Measurements from ENCODE around the gene LGALS12. TPM values are rescaled to one million over a fixed set of nuclear protein-coding genes. Genes with fewer than 3 reads are reported as not detected.

LGALS12 gene, protein sequence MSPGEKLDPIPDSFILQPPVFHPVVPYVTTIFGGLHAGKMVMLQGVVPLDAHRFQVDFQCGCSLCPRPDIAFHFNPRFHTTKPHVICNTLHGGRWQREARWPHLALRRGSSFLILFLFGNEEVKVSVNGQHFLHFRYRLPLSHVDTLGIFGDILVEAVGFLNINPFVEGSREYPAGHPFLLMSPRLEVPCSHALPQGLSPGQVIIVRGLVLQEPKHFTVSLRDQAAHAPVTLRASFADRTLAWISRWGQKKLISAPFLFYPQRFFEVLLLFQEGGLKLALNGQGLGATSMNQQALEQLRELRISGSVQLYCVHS
- not detected for total RNA-seq

DNA sequence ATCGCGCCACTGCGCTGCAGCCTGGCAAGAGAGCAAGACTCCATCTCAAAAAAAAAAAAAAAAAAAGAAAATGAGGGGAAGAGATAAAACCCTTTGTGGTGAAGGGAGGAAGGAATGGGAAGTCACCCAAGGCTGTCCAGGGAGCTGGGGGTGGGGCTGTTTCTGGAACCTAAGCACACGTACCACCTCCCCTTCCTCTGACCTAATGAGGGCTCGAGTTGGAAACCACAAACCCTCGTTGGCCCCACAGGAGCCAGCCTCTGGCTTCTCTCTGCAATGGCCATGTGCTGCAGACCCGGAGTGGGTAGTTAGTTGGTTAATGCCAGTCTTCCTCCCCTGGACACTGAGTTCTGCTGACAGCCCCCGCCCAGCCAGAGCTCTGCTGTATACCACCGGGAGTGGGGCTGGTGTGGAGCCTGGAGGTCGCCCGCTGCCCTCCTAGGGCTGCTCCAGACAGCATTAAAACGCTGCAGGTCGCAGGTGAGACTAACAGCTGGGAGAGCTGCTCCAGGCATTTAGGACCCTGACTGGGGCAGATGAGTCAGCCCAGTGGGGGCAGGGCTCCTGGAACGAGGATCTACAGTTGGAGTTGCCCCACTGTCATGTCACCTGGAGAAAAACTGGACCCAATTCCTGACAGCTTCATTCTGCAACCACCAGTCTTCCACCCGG is at the start of gene LGALS12:
LGALS12 (plus strand) TSS at position 228 of the 672 bp plus-strand sequence; CDS start at position 603, 375 bp downstream.
- no peak for FAIRE-seq
- DNase-seq (ENCODE audit: low spot score in 2 of 2), result no peak

DNA sequence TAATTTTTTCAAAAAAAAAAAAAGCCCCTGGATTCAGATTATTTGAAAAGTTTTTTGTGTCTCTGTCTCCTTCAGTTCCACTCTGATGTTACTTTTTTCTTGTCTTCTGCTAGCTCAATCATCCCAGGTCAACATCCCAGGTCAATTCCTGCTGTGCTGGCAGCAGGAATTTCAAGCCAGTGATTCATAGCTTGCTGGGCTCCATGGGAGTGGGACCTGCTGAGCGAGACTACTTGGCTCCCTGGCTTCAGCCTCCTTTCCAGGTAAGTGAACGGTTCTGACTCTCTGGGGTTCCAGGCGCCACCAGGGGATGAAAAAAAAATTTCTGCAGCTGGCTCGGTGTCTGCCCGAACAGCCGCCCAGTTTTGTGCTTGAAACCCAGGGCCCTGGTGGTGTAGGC is 46.3 kb upstream of the LGALS12 start:
- FAIRE-seq (no peak), DNase-seq (ENCODE audit: low spot score in 2 of 2) (no peak)

DNA sequence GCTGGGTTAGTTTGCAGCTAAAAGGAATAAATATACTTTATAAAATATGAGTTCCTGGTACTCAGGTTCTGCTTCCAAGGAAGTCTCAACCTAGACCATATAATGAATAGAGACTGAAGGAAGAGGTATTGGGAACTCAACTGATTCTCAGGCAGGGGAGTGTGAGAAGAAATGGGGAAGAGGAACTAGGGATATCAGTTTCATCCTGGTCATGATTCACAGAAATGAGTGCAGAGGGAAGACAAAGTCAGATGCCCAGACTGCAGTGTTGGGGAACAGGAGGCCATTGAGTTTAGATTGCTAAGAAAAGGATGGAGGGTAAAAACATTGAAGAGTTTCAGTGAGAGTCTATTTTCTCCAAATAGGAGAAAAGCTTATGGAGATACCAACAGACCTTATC is 43.7 kb upstream of the LGALS12 start:
- DNase-seq (ENCODE audit: low spot score in 2 of 2) (no peak), FAIRE-seq (no peak)

DNA sequence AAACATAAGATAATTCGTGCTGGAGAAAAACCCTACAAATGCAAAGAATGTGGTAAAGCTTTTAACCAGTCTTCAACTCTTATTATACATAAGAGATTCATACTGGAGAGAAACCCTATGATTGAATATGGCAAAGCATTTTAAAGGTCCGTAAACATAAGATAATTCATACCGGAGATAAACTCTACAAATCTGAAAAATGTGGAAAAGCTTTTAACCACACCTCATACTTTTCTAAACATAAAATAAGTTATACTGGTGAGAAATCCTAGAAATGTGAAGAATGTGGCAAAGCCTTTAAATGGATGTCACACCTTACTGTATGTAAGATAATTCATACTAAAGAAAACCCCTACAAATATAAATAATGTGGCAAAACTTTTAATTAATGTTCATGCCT is 35.6 kb upstream of the LGALS12 start:
- DNase-seq (ENCODE audit: low spot score in 2 of 2) (no peak), FAIRE-seq (no peak)

DNA sequence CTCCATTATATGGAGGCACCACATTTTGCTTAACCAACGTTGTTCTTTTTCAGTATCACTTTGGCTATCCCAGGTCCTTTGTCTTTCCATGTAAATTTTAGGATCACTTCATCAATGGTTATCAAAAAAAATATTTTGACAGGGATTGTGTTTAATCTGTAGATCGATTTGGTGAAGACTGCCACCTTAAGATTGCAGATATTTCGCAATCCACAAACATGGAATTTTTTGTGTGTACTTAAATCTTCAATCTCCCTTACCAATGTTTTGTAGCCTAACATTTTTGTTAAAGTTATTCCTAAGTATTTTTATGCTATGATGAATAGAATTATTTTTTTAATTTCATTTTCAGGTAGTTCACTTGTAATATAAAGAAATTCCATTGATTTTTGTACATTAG is 33.5 kb upstream of the LGALS12 start:
- FAIRE-seq, result no peak

DNA sequence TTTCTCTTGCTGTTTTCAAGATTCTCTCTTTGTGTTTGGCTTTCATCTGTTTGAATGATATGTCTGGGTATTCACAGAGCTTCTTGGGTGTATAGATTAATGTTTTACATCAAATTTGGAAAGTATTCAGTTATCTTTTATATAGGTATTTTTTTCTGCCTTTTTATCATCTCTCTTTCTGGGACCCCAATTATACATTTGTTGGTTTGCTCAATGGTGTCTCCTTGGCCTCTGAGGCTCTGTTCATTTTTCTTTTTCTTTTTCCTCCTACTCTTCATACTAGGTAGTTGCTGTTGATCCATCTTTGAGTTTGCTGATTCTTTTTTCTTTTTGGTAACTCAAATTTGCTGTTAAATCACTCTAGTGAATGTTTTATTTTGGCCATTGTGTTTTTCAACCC is 29.3 kb upstream of the LGALS12 start:
- FAIRE-seq (no peak), DNase-seq (ENCODE audit: low spot score in 2 of 2) (no peak)

More for the DNA sequence above, 33.5 kb upstream of the LGALS12 start:
- no peak for DNase-seq (ENCODE audit: low spot score in 2 of 2)

DNA sequence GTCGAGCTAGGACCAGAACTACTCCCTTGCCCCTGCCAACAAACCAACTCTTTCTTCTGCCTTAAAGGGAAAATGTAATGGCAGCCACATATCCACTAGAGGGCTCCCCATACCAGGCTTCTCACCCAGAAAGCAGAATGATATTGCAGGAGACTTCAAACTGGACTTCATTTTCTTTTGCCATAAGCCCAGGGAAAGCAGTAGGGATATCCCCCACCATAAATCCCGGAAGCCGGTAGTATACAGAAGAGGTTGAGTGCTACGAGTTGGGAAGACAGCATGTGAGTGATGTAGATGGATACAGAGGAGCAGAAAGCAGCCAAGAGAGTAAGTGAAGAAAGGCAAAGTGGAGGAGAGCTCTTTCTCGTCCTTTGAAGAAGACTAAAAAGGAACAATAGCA is 27.0 kb upstream of the LGALS12 start:
- peak; percentile 21 for FAIRE-seq

DNA sequence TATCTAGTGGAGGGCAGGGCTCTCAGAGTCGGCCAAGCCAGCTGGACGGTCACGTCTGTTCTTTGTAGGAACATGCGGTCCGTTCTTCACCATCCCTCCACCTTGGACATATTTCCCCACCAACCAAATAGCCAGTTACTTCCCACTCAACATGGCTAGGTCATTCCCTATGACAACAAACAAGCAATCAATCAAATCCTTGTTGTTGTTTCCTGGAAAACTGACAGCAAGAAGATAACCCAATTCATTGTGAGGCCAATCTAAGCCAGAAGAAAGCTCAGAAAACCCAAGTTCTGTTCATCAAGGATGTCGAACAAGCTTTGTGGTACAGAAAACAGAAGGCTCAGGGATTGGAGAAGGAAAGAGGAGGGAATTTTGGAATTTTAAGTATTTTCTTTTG is 25.8 kb upstream of the LGALS12 start:
- FAIRE-seq (no peak), DNase-seq (ENCODE audit: low spot score in 2 of 2) (no peak)

More for the DNA sequence above, 27.0 kb upstream of the LGALS12 start:
- peak; percentile 65 to 66 for DNase-seq (ENCODE audit: low spot score in 2 of 2)

DNA sequence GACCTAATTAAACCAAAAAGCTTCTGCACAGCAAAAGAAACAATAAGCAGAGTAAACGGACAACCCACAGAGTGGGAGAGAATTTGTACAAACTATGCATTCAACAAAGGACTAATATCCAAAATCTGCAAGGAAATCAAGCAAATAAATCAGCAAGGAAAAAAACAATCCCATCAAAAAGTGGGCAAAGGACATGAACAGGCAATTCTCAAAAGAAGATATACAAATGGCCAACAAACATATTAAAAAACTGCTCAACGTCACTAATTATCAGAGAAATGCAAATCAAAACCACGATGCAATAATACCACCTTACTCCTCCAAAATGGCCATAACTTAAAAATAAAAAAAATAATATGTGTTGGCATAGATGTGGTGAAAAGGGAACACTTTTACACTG is 20.1 kb upstream of the LGALS12 start:
- DNase-seq (ENCODE audit: low spot score in 2 of 2) (no peak), FAIRE-seq (no peak)

DNA sequence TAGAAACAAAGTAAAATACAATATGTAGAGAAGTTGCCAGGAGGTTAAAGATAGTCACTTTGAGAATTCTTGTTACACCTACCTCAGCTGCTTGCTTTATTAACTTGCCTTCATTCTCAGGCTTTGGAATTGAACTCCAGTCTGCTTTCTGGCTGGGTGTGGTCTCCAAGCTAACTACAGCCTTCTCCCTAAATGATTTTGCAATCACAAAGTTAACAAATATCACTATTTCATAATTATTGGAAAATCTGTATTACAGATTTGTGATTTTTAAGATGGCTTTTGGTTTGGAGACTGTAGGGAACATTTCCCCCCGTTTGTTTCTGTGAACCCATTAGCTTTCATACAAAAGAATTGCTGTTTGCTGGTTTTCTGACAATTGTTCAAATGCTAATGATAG is 17.1 kb upstream of the LGALS12 start:
- no peak for FAIRE-seq

DNA sequence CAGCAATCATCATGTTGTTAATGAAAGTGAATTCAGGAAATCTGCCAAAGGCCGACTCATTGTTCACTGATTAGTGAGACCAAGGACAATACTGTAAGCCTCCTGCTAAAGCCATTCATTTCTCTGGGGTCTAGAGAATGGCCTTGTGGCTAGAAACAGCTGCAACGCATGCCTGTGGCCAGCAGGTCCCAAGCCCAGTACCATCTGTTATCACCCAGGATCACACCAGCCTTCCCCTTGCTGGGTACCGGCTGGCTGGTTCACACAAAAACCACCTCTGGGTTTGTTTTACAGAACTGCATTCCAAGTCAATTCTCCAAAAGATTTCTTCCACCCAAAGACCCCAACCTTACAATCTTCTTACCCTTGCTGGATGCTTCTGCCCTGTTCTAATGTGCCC is 16.0 kb upstream of the LGALS12 start:
- DNase-seq (ENCODE audit: low spot score in 2 of 2) (peak in 1 of 2 donors; percentile 37), FAIRE-seq (no peak)

More for the DNA sequence above, 17.1 kb upstream of the LGALS12 start:
- DNase-seq (ENCODE audit: low spot score in 2 of 2), result no peak

DNA sequence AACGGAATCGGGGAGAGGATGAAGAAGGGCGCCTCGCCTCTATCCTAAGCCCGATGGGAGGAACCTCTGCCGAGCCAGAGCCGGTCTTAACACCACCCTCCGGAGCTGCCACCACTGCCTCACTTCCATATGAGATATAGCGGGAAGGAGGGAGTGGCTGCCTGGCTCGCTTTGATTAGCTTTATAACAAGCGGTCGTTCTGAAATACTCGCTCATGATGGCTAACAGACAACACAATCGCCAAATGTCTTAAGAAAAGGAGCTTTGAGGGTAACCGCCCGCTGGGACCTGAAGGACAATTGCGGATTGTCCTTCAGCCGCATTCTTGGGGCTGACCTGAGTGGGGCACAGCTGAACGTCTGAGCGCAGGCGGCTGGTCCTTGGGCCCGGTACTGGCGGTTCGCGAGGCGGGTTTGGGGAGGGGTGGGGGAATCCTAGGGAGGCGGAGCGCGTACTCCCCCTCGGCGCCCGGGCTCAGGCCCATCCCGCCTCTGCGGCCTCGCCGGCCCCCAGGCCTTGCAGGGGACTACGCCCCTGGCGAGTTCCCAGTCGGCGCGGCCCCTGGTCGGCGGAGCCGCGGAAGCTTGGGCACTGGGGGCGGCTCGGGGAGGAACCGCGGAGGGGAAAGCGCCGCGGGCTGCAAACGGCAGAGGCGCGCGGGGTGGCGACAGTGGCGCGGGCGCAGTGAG is 15.2 kb upstream of the LGALS12 start, which contains the start of gene PLAAT5:
PLAAT5 (minus strand) TSS at position 617 of the 689 bp plus-strand sequence; CDS start at position 484, 133 bp downstream.
- peak; percentile 39 to 45 for DNase-seq (ENCODE audit: low spot score in 2 of 2)

DNA sequence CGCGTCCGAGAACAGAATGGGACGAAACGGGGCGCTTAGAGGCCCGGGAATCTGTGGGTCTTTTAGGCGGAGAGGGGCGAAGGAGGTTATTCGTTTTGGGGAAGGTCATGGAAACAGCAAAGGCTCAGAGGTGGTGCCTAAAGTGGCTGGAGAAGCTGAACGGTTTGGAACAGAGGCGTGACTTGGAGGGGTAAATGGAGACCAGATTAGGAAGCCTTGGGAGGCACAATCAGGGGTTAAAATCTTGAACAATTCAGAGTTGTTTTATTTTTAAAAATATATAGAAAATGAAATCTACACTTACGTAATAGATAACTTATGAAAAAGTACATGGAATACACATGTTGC is 14.7 kb upstream of the LGALS12 start:
- FAIRE-seq (no peak), DNase-seq (ENCODE audit: low spot score in 2 of 2) (no peak)

More for the DNA sequence above, 15.2 kb upstream of the LGALS12 start, which contains the start of gene PLAAT5:
- no peak for FAIRE-seq

DNA sequence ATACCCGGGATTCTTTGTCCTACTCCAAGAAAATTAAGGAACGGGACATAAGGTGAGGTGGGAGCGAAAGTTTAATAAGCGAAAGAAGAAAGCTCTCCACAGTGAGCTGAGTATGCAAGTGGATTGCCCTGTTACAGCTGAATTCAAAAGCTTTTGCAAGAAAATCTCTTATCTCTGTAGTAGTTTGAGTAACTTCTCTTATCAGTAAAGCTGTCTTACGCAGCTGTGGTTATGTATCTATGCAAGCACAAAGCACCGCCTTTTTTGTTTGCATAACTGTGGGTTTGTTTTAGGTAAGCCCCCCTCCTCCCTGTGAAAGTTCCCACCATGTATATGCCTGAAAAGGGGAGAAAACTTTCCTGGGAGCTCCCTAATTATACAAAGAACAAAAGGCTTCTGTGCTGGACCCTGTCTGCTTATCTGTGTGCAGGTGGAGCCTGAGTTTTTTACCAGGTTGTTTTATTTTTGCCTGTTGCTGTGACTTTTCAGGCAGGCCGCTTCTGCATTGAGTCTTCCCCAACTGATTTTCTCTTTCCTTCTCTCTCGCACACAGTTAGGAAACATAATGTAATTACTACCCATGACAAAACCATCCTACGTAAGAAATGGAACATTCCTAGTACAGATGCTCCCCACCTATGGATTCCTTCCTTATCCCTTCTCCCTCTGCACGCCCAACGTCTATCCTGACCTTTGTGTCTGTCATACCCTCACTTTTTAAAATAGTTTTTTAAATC is 14.1 kb upstream of the LGALS12 start:
- no peak for FAIRE-seq
- DNase-seq (ENCODE audit: low spot score in 2 of 2), result no peak

DNA sequence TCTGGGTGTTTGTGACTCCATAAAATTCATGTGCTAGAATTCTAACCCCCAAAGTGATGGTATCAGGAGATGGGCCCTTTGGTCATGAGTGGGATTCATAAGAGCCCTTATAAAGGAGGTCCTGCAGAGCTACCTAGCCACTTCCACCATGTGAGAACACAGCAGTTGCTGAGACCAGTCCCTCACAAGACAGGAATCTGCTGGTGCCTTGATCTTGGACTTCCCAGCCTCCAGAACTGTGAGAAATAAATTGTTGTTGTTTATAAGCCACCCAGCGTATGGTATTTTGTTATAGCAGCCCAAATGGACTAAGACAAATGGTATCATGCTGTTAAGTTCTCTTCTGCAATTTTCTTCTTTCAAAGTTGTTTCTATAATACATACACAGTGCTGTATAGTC is 13.4 kb upstream of the LGALS12 start:
- FAIRE-seq, result no peak
- no peak for DNase-seq (ENCODE audit: low spot score in 2 of 2)

DNA sequence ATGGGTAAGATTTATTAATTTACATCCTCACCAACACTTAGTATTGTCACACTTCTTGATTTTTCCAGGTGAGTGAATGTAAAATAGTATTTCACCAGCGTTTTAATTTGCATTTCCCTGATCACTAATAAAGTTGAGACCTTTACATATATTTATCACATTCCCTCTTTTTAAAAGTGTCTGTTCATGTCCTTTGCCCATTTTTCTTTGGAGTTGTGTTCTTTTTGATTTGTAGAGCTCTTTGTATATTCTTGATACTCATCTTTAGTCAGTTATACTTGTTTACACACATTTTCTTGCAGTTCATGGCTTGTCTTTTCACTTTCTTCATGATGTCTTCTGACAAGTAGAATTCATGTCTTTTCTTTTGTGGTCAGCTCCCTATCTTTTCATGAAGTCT is 12.8 kb upstream of the LGALS12 start:
- no peak for FAIRE-seq

DNA sequence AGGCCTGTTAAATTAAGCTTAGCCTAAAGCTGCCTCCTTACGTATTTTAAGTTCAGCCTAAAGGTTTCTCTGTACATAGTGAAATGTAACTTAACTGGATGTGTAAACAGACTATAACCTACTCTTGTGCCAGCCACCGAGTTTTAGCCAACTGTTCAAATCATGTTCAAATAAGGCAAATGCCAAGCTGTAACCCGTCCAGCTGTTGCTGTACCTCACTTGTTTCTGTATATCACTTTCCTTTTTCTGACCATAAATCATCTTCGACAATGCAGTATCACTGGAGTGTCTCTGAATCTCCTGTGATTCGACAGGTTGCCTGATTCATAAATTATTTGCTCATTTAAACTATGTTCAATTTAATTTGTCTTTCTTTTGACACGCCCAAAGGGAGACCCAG is 10.9 kb upstream of the LGALS12 start:
- DNase-seq (ENCODE audit: low spot score in 2 of 2) (no peak), FAIRE-seq (no peak)

More for the DNA sequence above, 12.8 kb upstream of the LGALS12 start:
- no peak for DNase-seq (ENCODE audit: low spot score in 2 of 2)

DNA sequence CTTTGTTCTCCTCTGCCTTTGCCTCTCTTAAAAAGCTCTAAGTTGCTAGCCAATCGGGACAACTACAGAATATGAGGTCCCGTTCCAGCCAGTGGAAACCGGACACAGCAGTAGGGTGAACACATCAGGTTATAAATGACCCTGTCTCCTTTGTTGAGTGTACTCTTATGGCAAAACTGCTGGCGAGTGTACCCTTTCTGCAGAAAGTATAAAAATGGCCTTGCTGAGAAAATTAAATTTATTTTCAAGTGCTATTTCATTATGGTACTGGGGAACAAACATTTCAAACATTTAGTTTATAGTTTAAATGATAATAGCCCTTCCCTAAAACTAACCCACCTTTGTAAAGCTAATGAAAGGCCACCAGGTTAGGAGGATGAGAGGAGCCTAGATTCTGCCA is 6.0 kb upstream of the LGALS12 start:
- no peak for FAIRE-seq

DNA sequence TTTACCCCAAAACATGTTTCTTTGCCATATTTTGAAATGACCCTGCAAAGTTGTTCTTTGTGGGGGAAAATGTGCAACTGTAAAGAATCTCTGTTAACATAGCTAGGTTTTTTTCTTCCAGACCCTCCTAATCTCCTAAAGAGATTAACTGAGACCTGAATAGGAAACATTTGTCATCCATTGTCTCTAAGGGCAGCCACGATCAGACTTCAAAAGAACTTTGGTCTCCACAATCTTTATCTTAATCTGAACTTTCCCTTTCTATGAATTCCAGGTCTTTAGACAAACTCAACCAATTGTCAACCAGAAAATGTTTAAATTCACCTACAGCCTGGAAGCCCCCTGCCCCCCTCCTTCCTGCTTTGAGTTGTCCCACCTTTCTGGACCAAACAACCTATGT is 4.6 kb upstream of the LGALS12 start:
- no peak for FAIRE-seq

More for the DNA sequence above, 6.0 kb upstream of the LGALS12 start:
- no peak for DNase-seq (ENCODE audit: low spot score in 2 of 2)

DNA sequence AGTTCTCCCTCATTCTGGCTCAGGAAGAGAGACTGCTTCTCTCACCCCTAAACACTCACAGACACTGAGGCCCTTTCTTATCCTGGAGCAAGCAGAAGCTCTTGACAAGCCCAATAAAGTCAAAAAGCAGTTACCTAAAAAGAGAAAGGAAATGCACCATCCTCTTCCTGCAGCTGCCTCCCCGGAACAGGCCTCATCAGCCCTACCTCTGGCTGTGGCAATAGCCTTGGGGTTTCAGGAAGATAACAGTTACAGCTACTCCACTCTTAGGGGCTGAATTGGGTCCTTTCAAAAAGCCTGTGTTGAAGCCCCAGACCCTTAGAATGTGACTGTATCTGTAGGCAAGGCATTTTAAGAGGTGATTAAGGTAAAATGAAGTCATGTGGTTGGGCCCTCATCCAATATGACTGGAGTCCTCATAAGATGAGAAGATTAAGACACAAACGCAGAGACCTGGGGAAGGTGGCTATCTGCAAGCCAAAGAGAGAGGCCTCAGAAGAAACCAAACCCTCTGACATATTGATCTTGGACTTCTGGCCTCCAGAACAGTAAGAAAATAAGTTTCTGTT is 3.5 kb upstream of the LGALS12 start:
- DNase-seq (ENCODE audit: low spot score in 2 of 2) (no peak), FAIRE-seq (no peak)

More for the DNA sequence above, 4.6 kb upstream of the LGALS12 start:
- no peak for DNase-seq (ENCODE audit: low spot score in 2 of 2)

Measured in frontal cortex (tissue), 4 donors.